Inflammatory macrophage treated with lipopolysaccharide for 4 hours (primary cell): ENCODE data around the gene MYB.
A peak's percentile ranks its signal among the peaks of the same experiment; 100 is the strongest.

Source experiments
- DNase-seq: peaks from one replicate; pipeline ENCODE4 v3.0.0-alpha.2; 2020

MYB gene

GRCh38 chr6:135254471-135254870 is 73.4 kb downstream of the MYB start:
- DNase-seq = no peak

- DNase-seq = no peak
Measured at GRCh38 chr6:135256866-135257265, 75.8 kb downstream of the MYB start.

- DNase-seq = no peak
Measured at GRCh38 chr6:135257631-135258405, 76.7 kb downstream of the MYB start.

DNA sequence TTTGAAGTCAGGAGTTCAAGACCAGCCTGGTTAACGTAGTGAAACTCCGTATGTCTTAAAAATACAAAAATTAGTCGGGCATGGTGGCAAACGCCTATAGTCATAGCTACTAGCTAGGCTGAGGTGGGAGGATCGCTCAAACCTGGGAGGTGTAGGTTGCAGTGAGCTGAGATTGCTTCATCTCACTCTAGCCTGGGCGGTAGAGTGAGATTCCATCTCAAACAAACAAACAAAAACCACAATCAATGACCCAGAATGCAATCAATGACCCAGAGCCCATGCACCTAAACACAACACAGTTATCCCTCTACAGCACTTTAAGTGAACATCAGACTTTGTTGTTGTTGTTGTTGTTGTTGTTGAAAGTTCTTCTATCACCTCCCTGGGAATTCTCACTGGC is 77.9 kb downstream of the MYB start:
- DNase-seq = no peak

DNA sequence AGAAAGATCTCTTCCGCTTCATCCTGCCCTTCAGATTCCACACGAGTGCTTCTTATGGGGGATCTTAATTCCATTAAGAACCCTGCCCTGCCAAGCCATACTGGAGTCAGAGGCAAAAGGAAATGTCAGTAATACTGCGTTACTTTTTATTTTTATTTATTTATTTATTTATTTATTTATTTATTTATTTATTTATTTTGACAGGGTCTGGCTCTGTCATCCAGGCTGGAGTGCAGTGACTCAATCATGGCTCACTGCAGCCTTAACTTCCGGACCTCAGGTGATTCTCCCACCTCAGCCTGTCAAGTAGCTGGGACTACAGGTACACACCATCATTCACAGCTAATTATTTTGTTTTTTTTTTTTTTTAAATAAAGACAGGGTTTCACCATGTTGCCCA is 79.5 kb downstream of the MYB start:
- DNase-seq = no peak

GRCh38 chr6:135261872-135262725 is 81.0 kb downstream of the MYB start:
- DNase-seq = peak; percentile 71

- DNase-seq = no peak
Measured at GRCh38 chr6:135265278-135265677, 84.2 kb downstream of the MYB start.

DNA sequence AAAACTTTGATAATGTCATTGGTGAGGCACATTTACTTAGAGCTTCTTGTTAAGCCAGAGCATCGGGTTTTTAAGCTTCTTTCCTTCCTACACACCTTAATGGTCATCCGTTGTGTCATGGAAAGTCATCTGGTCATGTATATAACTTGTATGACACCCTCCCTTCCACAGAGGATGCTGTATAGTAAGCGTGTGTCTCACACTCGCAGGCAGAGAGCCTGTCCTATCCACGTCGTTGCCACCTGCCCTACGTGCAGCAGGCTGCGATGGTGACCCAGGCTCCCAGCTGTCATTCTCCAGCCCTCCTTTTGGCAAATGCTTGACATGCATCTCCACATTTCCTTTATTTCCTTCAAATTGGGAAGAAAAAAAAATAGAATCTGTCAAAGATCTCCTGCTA is 85.6 kb downstream of the MYB start:
- DNase-seq = no peak

GRCh38 chr6:135267085-135267484 is 86.0 kb downstream of the MYB start:
- DNase-seq = no peak

DNA sequence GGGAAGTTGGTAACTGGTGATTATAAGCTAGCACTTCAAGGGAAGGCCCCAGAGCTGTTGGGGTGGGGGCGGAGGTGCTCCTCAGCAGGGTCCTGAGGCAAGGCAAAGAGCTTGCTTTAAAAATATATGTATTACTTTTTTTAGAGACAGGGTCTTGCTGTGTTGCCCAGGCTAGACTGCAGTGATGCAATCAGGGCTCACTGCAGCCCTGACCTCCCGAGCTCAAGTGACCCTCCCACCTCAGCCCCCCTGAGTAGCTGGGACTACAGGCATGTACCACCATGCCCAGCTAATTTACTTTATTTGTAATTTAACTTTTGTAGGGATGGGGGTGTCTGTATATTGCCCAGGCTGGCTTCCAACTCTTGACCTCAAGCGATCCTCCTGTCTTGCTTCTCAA is 87.2 kb downstream of the MYB start:
- DNase-seq = no peak

DNA sequence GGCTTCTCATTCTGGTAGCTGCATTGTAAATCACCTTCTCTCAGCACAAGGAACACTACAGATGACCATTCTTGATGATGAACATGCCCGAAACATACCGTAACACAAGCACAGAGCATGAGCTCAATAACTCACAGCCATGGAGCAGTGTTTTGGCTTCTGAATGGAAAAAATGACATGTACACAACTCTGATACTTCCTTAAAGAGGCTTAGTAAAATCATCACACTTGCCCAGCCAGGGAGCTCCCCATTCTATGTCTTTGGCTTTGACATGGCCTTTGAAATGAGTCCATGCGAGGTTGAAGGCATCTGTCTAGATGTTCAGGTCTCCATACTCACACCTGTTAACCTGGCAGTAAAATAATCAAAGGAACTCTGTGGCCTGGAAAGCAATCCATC is 87.6 kb downstream of the MYB start:
- no peak for DNase-seq
